Stimulated activated naive B cell treated with anti-CD40 and anti-IgM and Interleukin-4, amounts not matched to agents 10 μg/mL and 1 μg/mL and 100 μg/mL, for 72 hours (primary cell): ENCODE results near the gene ATM.
"Not testable (repeated sequence)": the region's sequence is repeated elsewhere in the genome, so short reads cannot be mapped to it uniquely, and the experiment has no call there.

ENCODE experiments used
- ATAC-seq, 2 donors: fragments of 150-1000 bp; cut with Tn5 transposase; replicated peaks; 2 replicates each; pipeline ENCODE4 v1.10.0; 2021; ENCODE audit warnings: moderate library complexity in 1 of 2
- DNase-seq: peaks from one replicate; pipeline ENCODE4 v3.0.0; 2021
- H3K27ac Mint-ChIP-seq: one replicate; pipeline ENCODE4 v1.8.0; 2022; ENCODE audit warnings: mild to moderate bottlenecking, mixed read lengths
- H3K27me3 Mint-ChIP-seq, 2 donors: one replicate each; pipeline ENCODE4 v1.8.0; 2022; ENCODE audit warnings: mixed read lengths in 2 of 2
- H3K36me3 Mint-ChIP-seq, 2 donors: one replicate each; pipeline ENCODE4 v1.8.0; 2022; ENCODE audit warnings: mixed read lengths in 2 of 2, mild to moderate bottlenecking in 1 of 2
- H3K4me1 Mint-ChIP-seq, 2 donors: one replicate each; pipeline ENCODE4 v1.8.0; 2022; ENCODE audit warnings: mixed read lengths in 2 of 2, mild to moderate bottlenecking in 1 of 2
- H3K4me3 Mint-ChIP-seq, 2 donors: one replicate each; pipeline ENCODE4 v1.8.0; 2022; ENCODE audit warnings: mild to moderate bottlenecking in 2 of 2, mixed read lengths in 2 of 2, moderate library complexity in 1 of 2
- H3K9me3 Mint-ChIP-seq, 2 donors: one replicate each; pipeline ENCODE4 v1.8.0; 2022; ENCODE audit warnings: mixed read lengths in 2 of 2, mild to moderate bottlenecking in 1 of 2

Gene ATM

GRCh38 chr11:108341654-108342053 lies 118.8 kb downstream of the ATM start:
- peaks cover 0 to 6% of the 10 kb centered on the region in 2 donors for H3K4me1 Mint-ChIP-seq
- ATAC-seq = no peak
- no peak for DNase-seq
- peaks cover 5 to 28% of the 10 kb centered on the region in 2 donors for H3K36me3 Mint-ChIP-seq
- H3K27ac Mint-ChIP-seq = peak overlapping the region; percentile 42
- no peaks in the 10 kb centered on the region for H3K27me3 Mint-ChIP-seq
- no peak overlapping the region for H3K4me3 Mint-ChIP-seq
- no peaks in the 10 kb centered on the region for H3K9me3 Mint-ChIP-seq

GRCh38 chr11:108343714-108344113 lies 120.8 kb downstream of the ATM start:
- DNase-seq = no peak
- no peaks in the 10 kb centered on the region for H3K9me3 Mint-ChIP-seq
- H3K36me3 Mint-ChIP-seq = peaks cover 11 to 32% of the 10 kb centered on the region in 2 donors
- no peak for ATAC-seq
- H3K27ac Mint-ChIP-seq = no peak overlapping the region
- H3K4me3 Mint-ChIP-seq = no peak overlapping the region
- peaks cover 0 to 6% of the 10 kb centered on the region in 2 donors for H3K4me1 Mint-ChIP-seq
- no peaks in the 10 kb centered on the region for H3K27me3 Mint-ChIP-seq

DNA sequence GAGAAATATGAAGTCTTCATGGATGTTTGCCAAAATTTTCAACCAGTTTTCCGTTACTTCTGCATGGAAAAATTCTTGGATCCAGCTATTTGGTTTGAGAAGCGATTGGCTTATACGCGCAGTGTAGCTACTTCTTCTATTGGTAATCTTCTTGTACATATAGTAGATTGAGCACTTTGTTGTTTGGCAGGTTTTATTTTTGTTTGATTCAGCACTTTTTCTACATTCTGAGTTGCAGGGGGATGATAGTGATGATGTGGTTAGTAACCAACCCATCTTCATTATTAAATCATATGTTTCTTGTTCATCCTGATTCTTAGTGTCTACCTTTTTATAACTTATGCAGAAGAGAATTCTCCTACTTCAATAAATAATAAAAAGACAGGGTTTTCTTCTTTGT lies 122.9 kb downstream of the ATM start:
- no peak overlapping the region for H3K27ac Mint-ChIP-seq
- no peaks in the 10 kb centered on the region for H3K9me3 Mint-ChIP-seq
- ATAC-seq = no peak
- no peaks in the 10 kb centered on the region for H3K27me3 Mint-ChIP-seq
- H3K4me1 Mint-ChIP-seq = peaks cover 0 to 6% of the 10 kb centered on the region in 2 donors
- no peak for DNase-seq
- peaks cover 26 to 47% of the 10 kb centered on the region in 2 donors for H3K36me3 Mint-ChIP-seq
- H3K4me3 Mint-ChIP-seq = no peak overlapping the region

DNA sequence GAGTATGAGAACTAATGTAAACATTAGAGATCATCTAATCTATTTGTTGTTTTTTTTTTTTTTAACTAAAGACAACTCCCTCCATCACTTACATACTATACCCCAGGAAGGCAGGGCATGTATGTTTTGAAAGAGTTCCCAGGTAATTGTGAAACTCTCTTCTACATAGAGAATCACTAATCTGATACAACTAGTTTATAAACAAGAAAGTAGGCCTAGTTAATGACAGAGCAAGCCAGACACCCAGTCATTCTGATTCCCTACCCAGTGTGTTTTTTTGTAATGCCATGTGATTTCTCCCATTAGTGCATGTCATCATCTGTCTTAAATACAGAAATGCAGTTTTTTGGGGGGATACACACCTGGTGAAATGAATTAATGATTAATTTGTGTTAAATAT lies 123.6 kb downstream of the ATM start:
- Mint-ChIP-seq H3K27me3 (no peaks in the 10 kb centered on the region), H3K27ac (no peak overlapping the region), H3K4me3 (no peak overlapping the region), H3K4me1 (peaks cover 0 to 4% of the 10 kb centered on the region in 2 donors), H3K36me3 (peaks cover 28 to 47% of the 10 kb centered on the region in 2 donors), H3K9me3 (no peaks in the 10 kb centered on the region)
- no peak for DNase-seq
- no peak for ATAC-seq

DNA sequence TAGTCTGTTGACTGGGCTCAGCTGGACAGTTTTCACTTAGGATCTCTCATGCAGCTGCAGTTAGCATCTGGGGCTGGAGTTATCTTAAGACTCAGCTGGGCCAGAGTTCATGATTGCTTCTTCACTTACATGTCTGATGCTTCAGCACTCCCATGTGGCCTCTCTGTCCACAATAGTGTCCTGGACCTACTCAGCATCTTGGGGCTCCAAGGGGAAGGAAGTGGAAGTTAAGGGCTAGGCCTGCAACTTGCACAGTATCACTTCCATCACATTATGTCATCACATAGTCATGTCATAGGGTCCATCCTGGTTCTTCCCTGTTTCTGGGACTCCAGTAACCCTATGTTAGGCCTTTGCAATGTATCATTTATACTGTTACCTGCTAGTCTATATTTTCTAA lies 128.6 kb downstream of the ATM start:
- DNase-seq (no peak), ATAC-seq (no peak)
- H3K4me3 Mint-ChIP-seq = no peak overlapping the region
- H3K9me3 Mint-ChIP-seq = no peaks in the 10 kb centered on the region
- H3K27ac Mint-ChIP-seq = peak overlapping the region; percentile 66
- no peaks in the 10 kb centered on the region for H3K4me1 Mint-ChIP-seq
- no peaks in the 10 kb centered on the region for H3K27me3 Mint-ChIP-seq
- H3K36me3 Mint-ChIP-seq = peaks cover 37 to 62% of the 10 kb centered on the region in 2 donors

DNA sequence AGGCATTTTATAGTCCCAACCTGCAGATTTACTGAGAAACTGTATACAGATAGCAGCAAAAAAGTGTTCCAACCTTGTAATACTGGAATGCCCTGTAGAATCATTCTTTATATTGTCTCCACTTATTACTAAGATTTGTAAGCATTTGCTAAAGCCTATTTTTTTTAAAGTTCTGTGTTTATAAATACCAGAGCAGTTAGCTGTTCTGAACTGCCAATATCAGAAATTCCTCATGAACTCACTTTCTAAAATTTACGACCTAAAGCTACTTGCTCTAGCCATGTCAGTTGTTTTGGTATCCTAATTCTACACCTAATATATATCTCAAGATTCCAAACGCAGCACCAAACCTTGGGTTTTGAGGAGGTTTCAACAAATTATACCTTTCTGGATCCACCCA lies 141.3 kb downstream of the ATM start:
- Mint-ChIP-seq H3K9me3 (peaks cover 2 to 4% of the 10 kb centered on the region in 2 donors), H3K4me3 (no peak overlapping the region), H3K36me3 (peaks cover 19 to 54% of the 10 kb centered on the region in 2 donors), H3K27ac (peak overlapping the region; percentile 11), H3K27me3 (no peaks in the 10 kb centered on the region), H3K4me1 (no peaks in the 10 kb centered on the region)
- no peak for ATAC-seq
- no peak for DNase-seq

DNA sequence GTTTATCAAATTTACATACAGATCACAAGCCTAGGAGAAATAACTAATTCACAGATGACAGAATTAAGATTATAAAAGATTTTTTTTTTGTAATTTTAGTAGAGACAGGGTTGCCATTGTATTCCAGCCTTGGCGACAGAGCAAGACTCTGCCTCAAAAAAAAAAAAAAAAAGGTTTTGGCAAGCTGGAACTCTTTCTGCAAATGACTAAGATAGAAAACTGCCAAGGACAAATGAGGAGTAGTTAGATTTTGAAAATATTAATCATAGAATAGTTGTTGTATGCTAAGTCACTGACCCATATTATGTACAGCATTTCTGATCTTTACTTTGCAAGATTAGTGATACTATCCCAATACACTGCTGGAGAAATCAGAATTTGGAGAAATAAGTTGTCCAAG lies 145.3 kb downstream of the ATM start:
- Mint-ChIP-seq H3K9me3 (peaks cover 3 to 5% of the 10 kb centered on the region in 2 donors), H3K27ac (no peak overlapping the region), H3K4me1 (no peaks in the 10 kb centered on the region), H3K4me3 (no peak overlapping the region), H3K36me3 (peaks cover 29 to 73% of the 10 kb centered on the region in 2 donors), H3K27me3 (no peaks in the 10 kb centered on the region)
- DNase-seq (no peak), ATAC-seq (no peak)

DNA sequence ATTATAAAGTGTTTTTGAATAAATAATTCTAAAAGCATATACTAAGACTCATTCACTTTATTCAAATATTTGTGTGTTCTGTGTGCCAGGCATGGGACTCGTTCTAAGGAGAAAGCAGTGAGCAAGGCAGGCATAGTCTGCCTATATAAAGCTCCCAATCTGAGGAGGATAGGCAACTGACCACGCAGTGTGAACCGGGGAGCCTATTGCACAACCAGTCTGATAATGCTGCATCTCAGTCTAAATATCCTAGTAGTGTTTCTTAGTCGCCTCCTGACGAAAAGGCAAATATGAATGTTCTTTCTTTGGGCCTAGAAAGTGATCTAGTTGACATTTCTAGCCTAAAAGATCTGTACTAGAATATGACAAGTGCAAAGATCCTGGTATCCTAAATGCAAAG lies 146.2 kb downstream of the ATM start:
- ATAC-seq (no peak), DNase-seq (no peak)
- Mint-ChIP-seq H3K9me3 (peaks cover 3 to 5% of the 10 kb centered on the region in 2 donors), H3K36me3 (peaks cover 32 to 71% of the 10 kb centered on the region in 2 donors), H3K4me1 (no peaks in the 10 kb centered on the region), H3K27me3 (no peaks in the 10 kb centered on the region), H3K4me3 (no peak overlapping the region), H3K27ac (no peak overlapping the region)

DNA sequence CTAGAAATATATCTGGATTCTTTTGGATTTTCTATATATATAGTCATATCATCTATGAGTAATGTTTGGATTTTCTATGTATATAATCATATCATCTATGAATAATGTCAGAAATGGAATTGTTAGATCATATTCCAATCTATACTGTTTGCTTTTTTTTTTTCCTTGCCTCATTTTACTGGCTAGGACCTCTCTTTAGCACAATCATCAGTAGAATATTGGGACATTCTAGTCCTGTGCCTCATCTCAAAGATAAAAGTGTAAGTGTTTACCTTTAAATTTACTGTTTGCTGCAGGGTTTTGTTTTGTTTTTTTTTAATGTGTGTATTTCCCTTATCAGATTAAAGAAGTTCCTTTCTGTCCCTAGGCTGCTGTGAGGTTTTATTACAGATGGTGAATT lies 147.4 kb downstream of the ATM start:
- no peak overlapping the region for H3K4me3 Mint-ChIP-seq
- ATAC-seq (no peak), DNase-seq (no peak)
- H3K4me1 Mint-ChIP-seq = no peaks in the 10 kb centered on the region
- no peaks in the 10 kb centered on the region for H3K27me3 Mint-ChIP-seq
- H3K9me3 Mint-ChIP-seq = peaks cover 4 to 9% of the 10 kb centered on the region in 2 donors
- H3K27ac Mint-ChIP-seq = peak overlapping the region; percentile 14
- H3K36me3 Mint-ChIP-seq = peaks cover 29 to 63% of the 10 kb centered on the region in 2 donors

DNA sequence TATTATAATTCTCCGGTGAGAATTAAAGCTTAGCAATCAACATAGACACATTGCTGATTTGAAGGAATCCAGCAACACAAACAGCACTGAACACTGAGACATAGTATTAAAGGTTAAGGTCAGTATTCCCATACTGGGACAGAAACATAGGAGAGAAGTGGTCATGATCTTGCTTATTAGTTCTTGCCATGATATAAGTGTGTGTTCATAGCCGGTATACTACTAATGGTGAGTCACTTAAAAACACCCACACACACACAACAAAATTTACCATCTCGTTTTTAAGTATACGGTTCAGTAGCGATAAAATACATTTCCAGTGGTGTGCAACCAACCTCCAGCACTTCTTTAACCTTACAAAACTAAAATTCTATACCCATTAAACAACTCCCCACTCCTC lies 148.1 kb downstream of the ATM start:
- no peaks in the 10 kb centered on the region for H3K27me3 Mint-ChIP-seq
- ATAC-seq = no peak

DNA sequence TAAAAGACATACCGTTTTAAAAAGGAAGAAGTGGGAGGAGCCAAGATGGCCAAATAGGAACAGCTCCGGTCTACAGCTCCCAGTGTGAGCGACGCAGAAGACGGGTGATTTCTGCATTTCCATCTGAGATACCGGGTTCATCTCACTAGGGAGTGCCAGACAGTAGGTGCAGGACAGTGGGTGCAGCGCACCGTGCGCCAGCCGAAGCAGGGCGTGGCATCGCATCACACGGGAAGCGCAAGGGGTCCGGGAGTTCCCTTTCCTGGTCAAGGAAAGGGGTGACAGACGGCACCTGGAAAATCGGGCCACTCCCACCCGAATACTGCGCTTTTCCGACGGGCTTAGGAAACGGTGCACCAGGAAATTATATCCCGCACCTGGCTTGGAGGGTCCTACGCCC lies 150.6 kb downstream of the ATM start:
- ATAC-seq, DNase-seq, H3K9me3 Mint-ChIP-seq, H3K27me3 Mint-ChIP-seq, H3K4me3 Mint-ChIP-seq, H3K4me1 Mint-ChIP-seq, H3K27ac Mint-ChIP-seq: not testable (repeated sequence)
- peaks cover 21 to 37% of the 10 kb centered on the region in 2 donors for H3K36me3 Mint-ChIP-seq

More for the DNA sequence above, 148.1 kb downstream of the ATM start:
- peaks cover 4 to 9% of the 10 kb centered on the region in 2 donors for H3K9me3 Mint-ChIP-seq
- H3K36me3 Mint-ChIP-seq = peaks cover 27 to 58% of the 10 kb centered on the region in 2 donors
- DNase-seq = no peak
- H3K4me1 Mint-ChIP-seq = no peaks in the 10 kb centered on the region
- H3K27ac Mint-ChIP-seq = no peak overlapping the region
- no peak overlapping the region for H3K4me3 Mint-ChIP-seq

DNA sequence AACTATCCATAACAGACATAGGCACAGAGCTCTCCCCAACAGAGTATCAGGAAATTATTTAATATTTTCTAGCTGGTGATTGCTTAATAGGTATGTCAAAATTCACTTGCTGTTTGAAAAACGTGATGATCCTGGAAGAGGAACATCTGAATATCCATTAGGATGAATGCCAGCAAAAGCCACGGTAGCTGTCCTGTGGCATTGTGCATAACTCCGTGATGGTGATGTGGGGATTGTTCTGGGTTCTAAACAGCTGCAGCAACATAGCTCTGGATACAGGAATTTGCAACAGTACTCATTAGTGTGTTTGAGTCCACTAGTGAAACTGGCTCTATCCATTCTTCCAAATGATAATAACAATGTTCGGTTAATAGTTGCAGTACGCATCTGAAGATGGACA lies 165.7 kb downstream of the ATM start:
- Mint-ChIP-seq H3K36me3 (peaks cover 0 to 3% of the 10 kb centered on the region in 2 donors), H3K27ac (no peak overlapping the region), H3K4me1 (no peaks in the 10 kb centered on the region), H3K4me3 (no peak overlapping the region), H3K27me3 (no peaks in the 10 kb centered on the region), H3K9me3 (no peaks in the 10 kb centered on the region)
- DNase-seq (no peak), ATAC-seq (no peak)

- Mint-ChIP-seq H3K4me1 (no peaks in the 10 kb centered on the region), H3K9me3 (no peaks in the 10 kb centered on the region), H3K4me3 (no peak overlapping the region), H3K36me3 (peaks cover 0 to 3% of the 10 kb centered on the region in 2 donors), H3K27ac (no peak overlapping the region), H3K27me3 (no peaks in the 10 kb centered on the region)
- ATAC-seq = no peak
- DNase-seq = no peak
Measured at GRCh38 chr11:108392353-108392752, 169.5 kb downstream of the ATM start.

DNA sequence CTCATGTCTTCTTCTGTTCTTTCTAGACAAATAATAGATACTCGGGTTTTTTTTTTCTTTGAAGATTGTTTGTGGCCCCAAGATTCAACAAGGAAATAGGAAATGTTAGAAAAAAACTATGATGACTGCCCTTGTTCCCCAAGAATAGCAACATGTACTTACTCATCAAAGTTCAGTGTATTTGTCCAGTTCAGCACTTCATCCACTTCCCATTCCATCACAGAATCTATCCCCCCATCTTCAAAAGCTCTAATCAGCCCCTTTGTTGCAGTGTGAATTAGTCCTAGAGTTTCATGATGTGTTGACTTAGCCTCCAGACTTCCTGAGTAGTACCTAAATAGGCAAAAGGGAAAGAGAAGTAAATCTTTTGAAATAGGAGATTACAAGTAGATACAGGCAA lies 170.2 kb downstream of the ATM start:
- Mint-ChIP-seq H3K9me3 (no peaks in the 10 kb centered on the region), H3K27ac (no peak overlapping the region), H3K4me3 (no peak overlapping the region), H3K36me3 (peaks cover 0 to 3% of the 10 kb centered on the region in 2 donors), H3K4me1 (no peaks in the 10 kb centered on the region), H3K27me3 (no peaks in the 10 kb centered on the region)
- ATAC-seq (no peak), DNase-seq (no peak)

DNA sequence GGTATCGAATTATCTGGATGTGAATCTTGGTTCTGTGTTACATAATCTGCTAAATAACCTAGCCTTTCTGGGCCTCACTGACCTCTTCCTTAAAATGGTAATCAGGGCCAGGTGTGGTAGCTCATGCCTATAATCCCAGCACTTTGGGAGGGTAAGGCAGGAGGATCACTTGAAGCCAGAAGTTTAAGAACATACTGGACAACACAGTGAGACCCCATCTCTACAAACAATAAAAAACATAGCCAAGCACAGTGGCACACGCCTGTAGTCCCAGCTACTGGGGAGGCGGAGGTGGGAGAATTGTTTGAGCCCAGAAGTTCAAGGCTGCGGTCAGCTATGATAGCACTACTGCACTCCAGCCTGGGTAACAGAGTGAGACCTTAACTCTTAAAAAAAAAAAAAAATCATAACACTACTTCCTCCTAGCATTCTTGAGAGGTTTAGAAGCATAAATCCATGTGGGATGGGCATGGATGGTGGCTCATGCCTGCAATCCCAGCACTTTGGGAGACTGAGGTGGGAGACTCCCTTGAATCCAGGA lies 171.9 kb downstream of the ATM start:
- Mint-ChIP-seq H3K9me3 (no peaks in the 10 kb centered on the region), H3K4me3 (no peak overlapping the region), H3K36me3 (peaks cover 0 to 3% of the 10 kb centered on the region in 2 donors), H3K27ac (no peak overlapping the region), H3K27me3 (no peaks in the 10 kb centered on the region), H3K4me1 (no peaks in the 10 kb centered on the region)
- ATAC-seq (no peak), DNase-seq (no peak)

DNA sequence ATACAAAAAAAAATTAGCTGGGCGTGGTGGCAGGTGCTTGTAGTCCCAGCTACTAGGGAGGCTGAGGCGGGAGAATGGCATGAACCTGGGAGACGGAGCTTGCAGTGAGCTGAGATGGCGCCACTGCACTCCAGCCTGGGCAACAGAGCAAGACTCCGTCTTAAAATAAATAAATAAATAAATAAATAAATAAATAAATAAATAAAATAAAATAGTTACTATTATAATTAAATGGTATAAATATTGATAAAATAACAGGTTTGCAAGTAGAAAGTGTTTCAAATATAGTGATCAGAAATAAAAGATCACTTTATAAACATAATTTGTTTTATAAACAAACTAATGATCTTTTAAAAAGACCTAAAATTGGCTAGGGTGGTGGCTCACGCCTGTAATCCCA lies 173.8 kb downstream of the ATM start:
- not testable (repeated sequence) for ATAC-seq, H3K4me1 Mint-ChIP-seq, H3K27ac Mint-ChIP-seq

More for the DNA sequence above, 173.8 kb downstream of the ATM start:
- DNase-seq, H3K36me3 Mint-ChIP-seq, H3K27me3 Mint-ChIP-seq, H3K9me3 Mint-ChIP-seq, H3K4me3 Mint-ChIP-seq: not testable (repeated sequence)
